DMS153 (cell line): ENCODE measurements around the gene FAM222B.
A peak's percentile ranks its signal among the peaks of the same experiment; 100 is the strongest.
"Not testable (repeated sequence)": the region's sequence is repeated elsewhere in the genome, so short reads cannot be mapped to it uniquely, and the experiment has no call there.

Experiments
- DNase-seq: peaks from one replicate; lab custom pipeline; 2025; lab: John Stamatoyannopoulos, UW

Gene FAM222B

DNA sequence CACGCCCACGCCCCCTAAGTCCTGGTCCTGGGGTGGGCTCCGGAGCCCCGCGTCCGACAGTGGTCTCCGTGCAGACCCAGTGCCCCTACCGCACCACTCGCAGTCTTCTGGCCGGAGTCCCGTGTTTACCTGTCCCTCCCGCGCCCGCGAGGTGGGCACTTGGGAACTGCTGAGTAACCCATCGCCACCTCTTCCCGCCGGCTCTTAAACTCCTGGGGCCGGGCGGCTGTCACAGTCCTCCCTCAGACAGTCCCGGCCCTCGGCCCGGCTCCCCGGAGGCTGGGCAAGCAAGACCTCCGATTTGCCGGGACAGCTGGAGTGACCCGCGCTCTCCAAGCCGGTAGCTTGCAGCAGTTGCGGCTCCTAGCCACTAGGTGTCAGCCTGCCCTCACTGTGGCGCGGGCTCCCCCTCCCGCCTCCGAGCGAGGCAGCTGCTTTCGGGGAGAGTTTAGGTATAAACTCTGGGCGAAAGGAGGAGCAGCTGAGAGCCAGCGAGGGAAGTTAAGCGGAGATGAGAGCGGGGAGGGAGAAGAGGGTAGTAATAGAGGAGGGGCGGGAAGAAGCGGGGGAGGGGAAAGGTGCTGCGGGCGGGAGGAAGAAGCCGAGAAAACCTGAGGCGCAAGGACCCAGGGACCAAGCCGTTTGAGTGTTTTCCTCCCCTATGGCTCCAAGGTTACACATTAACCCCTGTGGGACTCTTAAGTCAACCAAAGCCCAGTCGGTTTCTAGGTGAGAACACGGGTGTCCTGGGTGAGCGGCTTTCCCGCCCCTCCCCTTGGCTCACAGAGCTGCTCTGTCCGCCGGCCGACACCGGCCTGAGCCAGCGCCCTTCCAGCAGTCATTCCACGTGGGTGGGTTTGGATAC is 115.7 kb downstream of the FAM222B start:
- DNase-seq, result peak; percentile 95

- DNase-seq, result peak; percentile 37
Measured at GRCh38 chr17:28726226-28726626, 116.4 kb downstream of the FAM222B start, which contains the start of gene TLCD1. Gene TLCD1 (minus strand): TSS chr17:28726233. CDS start chr17:28726097, 136 bp downstream.

- peak; percentile 56 for DNase-seq
Measured at GRCh38 chr17:28725660-28726225, 116.8 kb downstream of the FAM222B start.

DNA sequence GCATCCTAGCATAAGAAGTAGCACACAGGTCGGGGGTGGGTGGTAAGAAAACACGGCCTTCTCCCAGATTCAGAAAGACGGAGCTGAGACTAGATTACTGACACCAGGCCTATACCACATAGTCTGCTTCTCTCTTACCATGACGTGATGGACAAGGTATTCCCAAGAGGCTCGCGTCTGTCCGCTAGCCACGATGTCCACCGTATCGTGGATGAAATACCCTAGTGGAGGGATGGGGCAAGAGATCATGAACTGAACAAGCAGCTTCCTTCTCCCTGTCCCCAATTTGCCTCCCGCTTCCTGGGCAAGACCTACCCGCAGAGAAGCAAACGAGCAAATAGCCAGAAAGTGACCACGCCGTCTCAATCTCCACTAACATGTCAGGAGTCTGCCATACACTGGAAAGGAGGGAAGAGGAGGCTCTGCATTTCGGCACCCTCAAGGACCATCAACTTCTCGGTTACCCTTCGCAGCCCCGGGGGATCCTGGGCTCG is 117.4 kb downstream of the FAM222B start:
- peak; percentile 56 for DNase-seq

DNA sequence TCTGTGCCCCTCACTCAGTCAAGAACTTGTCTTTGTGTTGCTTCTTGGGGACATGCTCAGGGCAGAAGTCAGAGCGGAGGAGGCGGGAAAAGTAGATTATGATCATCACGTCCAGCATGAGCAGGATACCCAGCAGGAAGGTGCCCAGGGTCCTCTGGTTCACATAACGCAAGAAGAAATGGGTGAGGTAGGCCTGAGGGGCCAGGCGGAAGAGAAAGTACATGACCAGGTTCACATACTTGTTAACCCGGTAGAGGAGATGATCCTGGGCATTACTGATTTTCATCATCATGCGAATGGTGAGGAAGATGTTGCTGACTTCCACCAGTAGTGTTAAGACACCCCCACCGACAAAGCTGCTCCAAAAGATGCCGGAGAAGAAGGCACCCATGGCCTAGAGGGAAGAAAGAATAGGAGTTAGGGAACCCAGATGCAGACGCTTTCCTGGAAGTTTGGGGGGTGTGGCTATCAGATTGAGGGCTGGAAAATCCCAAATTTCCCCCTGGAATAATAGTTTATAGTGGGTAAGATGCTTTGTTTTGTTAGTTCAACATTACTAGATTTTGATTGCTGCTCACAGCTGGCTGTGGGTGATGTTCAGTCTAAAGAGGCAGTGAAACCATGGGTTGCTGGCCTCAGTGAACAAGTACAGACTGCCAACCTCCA is 118.0 kb downstream of the FAM222B start:
- no peak for DNase-seq

GRCh38 chr17:28723836-28724499 is 118.6 kb downstream of the FAM222B start:
- not testable (repeated sequence) for DNase-seq

GRCh38 chr17:28723159-28723835 is 119.3 kb downstream of the FAM222B start:
- DNase-seq, result no peak

DNA sequence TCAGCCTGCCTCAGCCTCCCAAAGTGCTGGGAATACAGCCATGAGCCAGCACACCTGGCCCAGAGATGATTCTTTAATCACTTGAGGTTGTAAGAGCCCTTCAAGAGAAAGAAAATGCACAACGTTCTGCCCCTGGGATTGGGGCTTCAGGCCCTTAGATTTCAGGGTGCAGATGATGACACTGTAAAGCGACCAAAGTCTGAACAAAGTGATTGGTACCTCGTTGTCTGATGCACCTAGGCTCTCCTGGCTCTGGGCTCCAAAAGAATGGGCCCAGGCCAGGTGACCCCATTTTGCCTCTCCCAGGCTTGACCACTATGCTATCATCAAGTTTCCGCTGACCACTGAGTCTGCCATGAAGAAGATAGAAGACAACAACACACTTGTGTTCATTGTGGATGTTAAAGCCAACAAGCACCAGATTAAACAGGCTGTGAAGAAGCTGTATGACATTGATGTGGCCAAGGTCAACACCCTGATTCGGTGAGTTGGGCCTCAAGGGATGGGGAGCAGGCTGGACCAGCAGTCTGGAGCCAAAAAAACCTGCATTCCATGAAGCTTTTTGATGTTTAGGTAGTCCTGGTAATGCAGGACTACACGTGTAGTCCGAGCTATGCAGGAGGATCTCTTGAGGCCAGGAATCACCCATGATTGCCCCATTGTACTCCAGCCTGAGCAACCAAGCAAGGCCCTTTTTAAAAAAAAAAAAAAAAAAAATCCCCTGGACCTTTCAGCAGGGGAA is 120.0 kb downstream of the FAM222B start:
- DNase-seq, result no peak

DNA sequence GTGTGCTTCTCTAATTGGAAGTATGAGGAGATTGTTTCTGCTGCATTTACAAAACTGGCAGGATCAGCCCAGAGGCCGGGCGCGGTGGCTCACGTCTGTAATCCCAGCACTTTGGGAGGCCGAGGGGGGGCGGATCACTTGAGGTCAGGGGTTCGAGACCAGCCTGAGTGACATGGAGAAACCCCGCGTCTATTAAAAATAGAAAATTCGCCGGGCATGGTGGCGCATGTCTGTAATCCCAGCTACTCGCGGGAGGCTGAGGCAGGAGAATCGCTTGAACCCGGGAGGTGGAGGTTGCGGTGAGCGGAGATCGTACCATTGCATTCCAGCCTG is 121.6 kb downstream of the FAM222B start:
- DNase-seq, result not testable (repeated sequence)

GRCh38 chr17:28720247-28720996 is 122.2 kb downstream of the FAM222B start:
- no peak for DNase-seq

GRCh38 chr17:28719021-28719433 is 123.6 kb downstream of the FAM222B start:
- DNase-seq, result no peak

- no peak for DNase-seq
Measured at GRCh38 chr17:28718333-28719020, 124.1 kb downstream of the FAM222B start.

- DNase-seq, result peak; percentile 51
Measured at GRCh38 chr17:28717578-28718332, 124.8 kb downstream of the FAM222B start, which contains the start of gene RAB34. Gene RAB34 (minus strand): TSS chr17:28717868. CDS start chr17:28717266, 602 bp downstream.

DNA sequence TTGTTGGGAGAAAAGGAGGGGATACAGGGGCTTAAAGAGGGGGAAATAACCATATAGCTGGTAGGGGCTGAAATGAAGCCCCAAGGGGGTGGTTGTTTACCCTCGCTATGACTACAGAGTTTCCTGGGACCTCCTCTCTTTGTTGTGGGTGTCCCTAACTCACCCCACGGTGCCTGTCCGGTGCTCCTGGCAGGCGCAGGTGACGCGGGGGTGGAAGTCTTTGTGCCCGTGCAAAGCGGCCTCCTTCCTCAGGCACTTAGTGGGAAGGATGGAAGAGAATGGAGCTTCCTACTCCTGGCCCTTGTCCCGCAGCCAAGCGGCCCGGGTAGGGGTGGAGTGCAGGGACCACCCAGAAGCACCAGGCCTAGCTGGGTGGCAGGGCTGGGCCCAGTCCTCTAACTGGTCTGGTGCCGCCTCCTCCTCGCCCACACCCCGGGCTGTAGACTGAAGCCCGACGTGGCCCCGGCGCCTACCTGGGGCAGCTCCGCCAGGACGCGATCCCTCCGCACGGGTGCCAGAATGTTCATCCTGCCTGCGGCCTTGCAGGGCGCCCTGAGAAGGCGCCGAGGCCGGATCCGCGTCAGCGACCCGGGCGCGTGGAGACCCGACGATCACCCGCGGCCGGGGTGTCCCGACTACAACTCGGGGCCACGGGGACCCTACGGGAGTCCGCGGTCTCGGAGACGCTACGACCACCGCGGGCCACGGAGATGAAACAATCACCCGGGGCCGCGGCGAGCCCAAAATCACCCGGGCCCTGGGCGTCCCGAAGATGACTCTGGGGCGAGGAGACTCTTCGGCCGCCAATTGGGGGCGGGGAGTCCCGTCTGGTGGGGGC is 125.6 kb downstream of the FAM222B start:
- DNase-seq, result no peak

DNA sequence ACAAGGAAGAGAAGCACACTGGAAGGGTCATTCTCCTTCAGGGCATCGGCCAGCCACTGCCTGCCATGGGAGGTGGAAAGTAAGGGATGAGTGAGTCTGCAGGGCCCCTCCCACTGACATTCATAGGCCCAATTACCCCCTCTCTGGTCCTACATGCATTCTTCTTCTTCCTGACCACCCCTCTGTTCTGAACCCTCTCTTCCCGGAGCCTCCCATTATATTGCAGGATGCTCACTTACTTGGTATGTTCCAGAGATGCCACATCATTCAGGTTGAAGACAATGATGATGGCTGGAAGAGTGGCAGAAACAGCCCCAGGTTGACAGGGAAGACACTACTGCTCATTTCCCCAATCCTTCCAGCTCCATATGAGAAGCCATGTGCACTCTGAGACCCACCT is 127.4 kb downstream of the FAM222B start:
- DNase-seq, result no peak

GRCh38 chr17:28714281-28714680 is 128.3 kb downstream of the FAM222B start:
- DNase-seq, result no peak

- DNase-seq, result no peak
Measured at GRCh38 chr17:28712705-28713415, 129.7 kb downstream of the FAM222B start.
